Natural killer cell treated with Interleukin-12 subunit alpha and Interleukin-12 subunit beta and Interleukin-15 and Interleukin-18, amount 100 ng/mL, for 72 hours (primary cell): ENCODE results near the gene SCN1B. TPM values are rescaled to one million over a fixed set of nuclear protein-coding genes. Genes with fewer than 3 reads are reported as not detected.
"Not testable (repeated sequence)": the region's sequence is repeated elsewhere in the genome, so short reads cannot be mapped to it uniquely, and the experiment has no call there.

ENCODE experiments used
- ATAC-seq, 2 donors: fragments of 150-1000 bp; cut with Tn5 transposase in 1 of 2; sonication (Bioruptor Pico), chemical (Tn5 transposase) in 1 of 2; 2 replicates each; pipeline ENCODE4 v1.10.0; 2021
- DNase-seq: peaks from one replicate; pipeline ENCODE4 v3.0.0; 2022; ENCODE audit warnings: low spot score
- H3K27ac Mint-ChIP-seq, 2 donors: 1 replicate in 1 of 2; 2 replicates in 1 of 2; pipeline ENCODE4 v1.8.0; 2022; ENCODE audit warnings: mixed read lengths in 2 of 2, mild to moderate bottlenecking in 1 of 2, moderate library complexity in 1 of 2
- H3K27me3 Mint-ChIP-seq, 2 donors: 1 replicate in 1 of 2; 2 replicates in 1 of 2; pipeline ENCODE4 v1.8.0; 2022; ENCODE audit warnings: mixed read lengths in 2 of 2
- H3K36me3 Mint-ChIP-seq: one replicate; pipeline ENCODE4 v1.8.0; 2022; ENCODE audit warnings: mixed read lengths
- H3K4me1 Mint-ChIP-seq, 2 donors: 1 replicate in 1 of 2; 2 replicates in 1 of 2; pipeline ENCODE4 v1.8.0; 2022; ENCODE audit warnings: low read depth in 2 of 2, mixed read lengths in 2 of 2, mild to moderate bottlenecking in 1 of 2
- H3K4me3 Mint-ChIP-seq: one replicate; pipeline ENCODE4 v1.8.0; 2022; ENCODE audit warnings: mixed read lengths
- H3K9me3 Mint-ChIP-seq: 2 replicates; pipeline ENCODE4 v1.8.0; 2022; ENCODE audit warnings: mixed read lengths
- total RNA-seq, 2 donors: library from RNA; stranded (reverse); gene quantifications; one replicate each; pipeline ENCODE4 v1.2.3, GENCODE V29; 2022

SCN1B gene
- under 1 TPM; 0.52 to 0.95 TPM for total RNA-seq

GRCh38 chr19:35030257-35031071 is at the start of gene SCN1B:
TSS of gene SCN1B (plus strand) at chr19:35030470. CDS start at chr19:35030821, 351 bp downstream.
- H3K4me1 Mint-ChIP-seq = peaks cover 6 to 10% of the 10 kb centered on the region in 2 donors
- H3K36me3 Mint-ChIP-seq = no peaks in the 10 kb centered on the region
- H3K9me3 Mint-ChIP-seq = no peaks in the 10 kb centered on the region
- H3K4me3 Mint-ChIP-seq = peak within 1 kb of the TSS; percentile 65
- ATAC-seq = peak; percentile 83 to 85
- H3K27ac Mint-ChIP-seq = no peak within 1 kb of the TSS
- peaks cover 11 to 15% of the 10 kb centered on the region in 2 donors for H3K27me3 Mint-ChIP-seq
- no peak for DNase-seq

- no peak overlapping the region for H3K4me3 Mint-ChIP-seq
- DNase-seq = no peak
- H3K4me1 Mint-ChIP-seq = peaks cover 11 to 12% of the 10 kb centered on the region in 2 donors
- no peak overlapping the region for H3K27ac Mint-ChIP-seq
- H3K36me3 Mint-ChIP-seq = peaks cover 6% of the 10 kb centered on the region
- no peaks in the 10 kb centered on the region for H3K9me3 Mint-ChIP-seq
- H3K27me3 Mint-ChIP-seq = peaks cover 0 to 4% of the 10 kb centered on the region in 2 donors
- no peak for ATAC-seq
These were observed 48.0 kb upstream of the SCN1B start for GRCh38 chr19:34982275-34982674.

- Mint-ChIP-seq H3K27ac (no peak overlapping the region), H3K9me3 (no peaks in the 10 kb centered on the region), H3K4me1 (peaks cover 11 to 12% of the 10 kb centered on the region in 2 donors), H3K36me3 (peaks cover 6% of the 10 kb centered on the region), H3K27me3 (peaks cover 0 to 4% of the 10 kb centered on the region in 2 donors), H3K4me3 (no peak overlapping the region)
- ATAC-seq (no peak), DNase-seq (no peak)
These were observed 46.5 kb upstream of the SCN1B start for GRCh38 chr19:34983786-34984185.

- H3K36me3 Mint-ChIP-seq = peaks cover 6% of the 10 kb centered on the region
- H3K4me3 Mint-ChIP-seq = no peak overlapping the region
- H3K9me3 Mint-ChIP-seq = no peaks in the 10 kb centered on the region
- H3K27ac Mint-ChIP-seq = no peak overlapping the region
- no peak for ATAC-seq
- H3K27me3 Mint-ChIP-seq = peaks cover 0 to 2% of the 10 kb centered on the region in 2 donors
- H3K4me1 Mint-ChIP-seq = peaks cover 12 to 14% of the 10 kb centered on the region in 2 donors
- no peak for DNase-seq
These were observed 46.0 kb upstream of the SCN1B start for GRCh38 chr19:34984287-34984686.

- H3K36me3 Mint-ChIP-seq = peaks cover 6% of the 10 kb centered on the region
- peaks cover 12 to 16% of the 10 kb centered on the region in 2 donors for H3K4me1 Mint-ChIP-seq
- H3K27ac Mint-ChIP-seq = peak overlapping the region; percentile 61 to 69
These were observed 44.8 kb upstream of the SCN1B start for GRCh38 chr19:34985249-34986022.

GRCh38 chr19:34988119-34988518 is 42.2 kb upstream of the SCN1B start:
- Mint-ChIP-seq H3K4me1 (peaks cover 20 to 29% of the 10 kb centered on the region in 2 donors), H3K36me3 (peaks cover 6% of the 10 kb centered on the region), H3K9me3 (no peaks in the 10 kb centered on the region), H3K4me3 (no peak overlapping the region), H3K27ac (peak overlapping the region in 1 of 2 donors; percentile 78), H3K27me3 (no peaks in the 10 kb centered on the region)
- DNase-seq = no peak
- ATAC-seq = no peak

More at GRCh38 chr19:34985249-34986022, 44.8 kb upstream of the SCN1B start:
- DNase-seq (peak; percentile 71), ATAC-seq (peak; percentile 75 to 81)
- Mint-ChIP-seq H3K9me3 (no peaks in the 10 kb centered on the region), H3K27me3 (no peaks in the 10 kb centered on the region), H3K4me3 (peak overlapping the region; percentile 51)

GRCh38 chr19:34989298-34989697 is 41.0 kb upstream of the SCN1B start:
- Mint-ChIP-seq H3K9me3 (no peaks in the 10 kb centered on the region), H3K27ac (peak overlapping the region in 1 of 2 donors; percentile 78), H3K27me3 (no peaks in the 10 kb centered on the region), H3K36me3 (peaks cover 6% of the 10 kb centered on the region), H3K4me3 (no peak overlapping the region), H3K4me1 (peaks cover 20 to 36% of the 10 kb centered on the region in 2 donors)
- no peak for DNase-seq
- no peak for ATAC-seq

GRCh38 chr19:34990578-34991192 is 39.6 kb upstream of the SCN1B start:
- Mint-ChIP-seq H3K9me3 (no peaks in the 10 kb centered on the region), H3K36me3 (no peaks in the 10 kb centered on the region), H3K4me1 (peaks cover 12 to 31% of the 10 kb centered on the region in 2 donors), H3K27ac (peak overlapping the region in 1 of 2 donors; percentile 43), H3K4me3 (no peak overlapping the region), H3K27me3 (no peaks in the 10 kb centered on the region)
- no peak for ATAC-seq
- no peak for DNase-seq

- ATAC-seq (no peak), DNase-seq (no peak)
- Mint-ChIP-seq H3K36me3 (no peaks in the 10 kb centered on the region), H3K27ac (peak overlapping the region in 1 of 2 donors; percentile 39), H3K27me3 (no peaks in the 10 kb centered on the region), H3K9me3 (no peaks in the 10 kb centered on the region), H3K4me1 (peaks cover 8 to 27% of the 10 kb centered on the region in 2 donors), H3K4me3 (peak overlapping the region; percentile 63)
These were observed 38.5 kb upstream of the SCN1B start for GRCh38 chr19:34991542-34992333.

- H3K36me3 Mint-ChIP-seq, H3K27me3 Mint-ChIP-seq, H3K27ac Mint-ChIP-seq, ATAC-seq, H3K9me3 Mint-ChIP-seq, DNase-seq: not testable (repeated sequence)
- peak overlapping the region; percentile 63 for H3K4me3 Mint-ChIP-seq
- peaks cover 15 to 35% of the 10 kb centered on the region in 2 donors for H3K4me1 Mint-ChIP-seq
These were observed 37.7 kb upstream of the SCN1B start for GRCh38 chr19:34992582-34992981.

- Mint-ChIP-seq H3K27ac (peak overlapping the region in 1 of 2 donors; percentile 15), H3K27me3 (no peaks in the 10 kb centered on the region), H3K4me1 (peaks cover 23 to 40% of the 10 kb centered on the region in 2 donors), H3K4me3 (no peak overlapping the region), H3K9me3 (no peaks in the 10 kb centered on the region), H3K36me3 (no peaks in the 10 kb centered on the region)
- ATAC-seq = peak; percentile 62 to 79
- no peak for DNase-seq
These were observed 36.0 kb upstream of the SCN1B start for GRCh38 chr19:34994286-34994642.

GRCh38 chr19:34994643-34995541 is 35.4 kb upstream of the SCN1B start:
- Mint-ChIP-seq H3K9me3 (no peaks in the 10 kb centered on the region), H3K27ac (peak overlapping the region in 1 of 2 donors; percentile 15), H3K4me3 (no peak overlapping the region), H3K27me3 (no peaks in the 10 kb centered on the region), H3K4me1 (peaks cover 23 to 39% of the 10 kb centered on the region in 2 donors), H3K36me3 (no peaks in the 10 kb centered on the region)
- no peak for ATAC-seq
- no peak for DNase-seq
